NCI-H524 treated with DMSO at 0.1 percent for 48 hours (cell line): ENCODE measurements around the gene NRBF2.
"Not testable (repeated sequence)": the region's sequence is repeated elsewhere in the genome, so short reads cannot be mapped to it uniquely, and the experiment has no call there.

Experiments used
- DNase-seq: peaks from one replicate; lab custom pipeline; 2025; lab: John Stamatoyannopoulos, UW

The NRBF2 gene

DNA sequence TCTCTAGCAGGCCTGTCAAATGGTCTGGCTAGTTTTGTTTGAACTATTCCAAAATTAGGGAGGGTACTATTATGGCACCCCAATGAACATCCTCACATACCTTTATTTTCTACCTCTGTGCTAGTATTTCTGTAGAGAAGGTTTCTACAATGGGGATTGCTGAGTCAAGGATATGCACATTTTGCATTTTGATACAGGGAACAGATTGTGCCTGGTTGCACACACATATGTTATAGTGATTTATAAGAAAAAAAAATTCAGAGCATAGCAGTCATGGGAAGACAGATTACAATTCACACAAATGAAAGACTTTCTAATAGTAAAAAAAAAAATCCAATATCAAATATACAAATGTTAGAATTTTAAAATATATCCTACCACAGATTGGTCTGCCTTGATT lies 14.1 kb upstream of the NRBF2 start:
- DNase-seq = no peak

DNA sequence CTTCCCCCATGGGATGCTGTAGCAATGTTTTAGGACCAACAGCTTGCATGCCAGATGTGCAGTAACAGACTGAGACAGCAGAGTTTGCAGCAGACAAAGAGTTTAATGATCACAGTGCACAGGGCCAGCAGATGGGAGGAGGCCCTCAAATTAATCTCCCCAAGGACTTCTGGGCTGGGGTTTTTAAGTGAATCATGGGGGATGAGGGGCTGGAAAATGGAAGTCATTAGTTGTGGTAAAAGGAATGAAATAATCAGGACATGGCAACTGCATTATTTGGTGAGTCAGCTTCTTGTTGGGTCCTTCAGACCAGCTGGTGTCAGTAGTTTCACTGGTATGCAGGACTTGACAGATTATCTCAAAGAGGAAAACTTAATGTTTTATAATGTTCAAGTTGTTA lies 12.6 kb upstream of the NRBF2 start:
- DNase-seq = peak; percentile 77

DNA sequence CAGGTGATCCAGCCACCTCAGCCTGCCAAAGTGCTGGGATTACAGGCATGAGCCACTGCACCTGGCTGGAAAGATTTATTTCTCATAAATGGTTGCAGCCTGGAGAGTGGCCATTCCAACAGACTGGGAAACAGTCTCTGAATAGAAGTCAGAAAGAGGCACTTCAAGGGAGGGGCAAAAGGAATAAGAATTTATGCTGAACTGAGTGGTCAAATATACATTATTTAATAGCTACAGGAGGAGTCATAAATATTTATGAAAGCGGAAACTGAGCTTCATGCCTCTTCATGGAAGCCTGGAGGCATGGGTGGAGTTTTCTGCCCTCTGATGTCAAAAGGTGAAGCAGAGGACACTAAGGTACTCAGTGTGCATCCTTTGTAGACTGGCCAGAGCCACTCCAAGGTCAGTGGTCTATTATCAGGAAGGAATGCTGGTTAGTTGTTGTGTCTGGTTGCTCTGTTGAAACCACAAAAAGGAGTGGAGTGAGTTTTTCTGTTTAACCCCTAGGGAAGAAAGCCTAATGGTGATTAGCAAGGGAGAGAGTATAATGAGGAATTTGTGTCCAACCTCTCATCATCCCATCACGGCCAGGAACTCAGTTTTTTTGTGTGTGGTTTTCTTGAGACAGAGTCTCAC lies 9.3 kb upstream of the NRBF2 start:
- no peak for DNase-seq

DNA sequence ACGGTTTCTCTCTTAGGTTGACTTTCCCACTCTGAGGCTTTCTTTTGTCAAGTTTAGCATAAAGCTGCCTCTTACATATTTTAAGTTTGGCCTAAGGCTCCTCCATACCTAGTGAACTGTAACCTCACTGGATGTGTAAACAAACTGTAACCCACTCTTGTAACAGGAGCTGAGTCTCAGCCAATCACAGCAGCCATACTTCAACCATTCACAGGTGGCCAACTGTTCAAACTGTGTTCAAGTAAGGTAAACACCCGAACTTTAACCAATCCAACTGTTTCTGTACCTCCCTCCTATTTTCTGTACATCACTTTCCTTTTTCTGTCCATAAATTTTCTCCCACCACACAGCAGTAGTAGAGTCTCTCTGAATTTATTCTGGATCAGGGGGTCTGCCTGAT lies 7.7 kb upstream of the NRBF2 start:
- no peak for DNase-seq

DNA sequence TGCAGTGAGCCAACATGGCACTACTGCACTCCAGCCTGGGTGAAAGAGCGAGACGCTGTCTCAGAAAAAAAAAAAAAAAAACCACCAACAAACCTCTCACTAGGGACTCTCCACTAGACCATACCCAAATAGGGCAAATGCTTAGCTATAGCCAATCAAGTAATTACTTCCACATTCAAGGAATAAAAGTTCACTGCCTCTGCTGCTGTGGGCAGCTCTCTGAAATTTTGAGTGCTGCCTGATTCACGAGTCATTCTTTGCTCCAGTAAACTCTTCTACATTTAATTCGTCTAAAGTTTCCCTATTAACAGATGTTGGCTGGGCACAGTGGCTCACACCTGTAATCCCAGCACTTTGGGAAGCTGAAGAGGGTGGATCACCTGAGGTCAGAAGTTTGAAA lies 4.7 kb upstream of the NRBF2 start:
- no peak for DNase-seq

DNA sequence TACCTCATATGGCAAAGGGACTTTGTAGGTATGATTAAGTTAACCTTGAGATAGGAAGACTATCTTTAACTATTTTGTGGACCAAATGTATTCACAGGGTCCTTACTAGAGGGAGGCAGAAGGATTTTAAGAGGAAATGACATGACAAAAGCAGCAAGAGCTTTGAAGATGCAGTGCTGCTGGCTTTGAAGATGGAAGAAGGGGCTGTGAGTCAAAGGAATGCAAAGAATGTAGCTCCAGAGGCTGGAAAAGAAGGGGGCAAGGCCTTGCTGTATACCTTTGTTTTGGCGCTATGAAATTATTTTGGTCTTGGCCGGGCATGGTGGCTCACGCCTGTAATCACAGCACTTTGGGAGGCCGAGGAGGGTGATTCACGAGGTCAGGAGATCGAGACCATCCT lies 3.2 kb upstream of the NRBF2 start:
- no peak for DNase-seq

DNA sequence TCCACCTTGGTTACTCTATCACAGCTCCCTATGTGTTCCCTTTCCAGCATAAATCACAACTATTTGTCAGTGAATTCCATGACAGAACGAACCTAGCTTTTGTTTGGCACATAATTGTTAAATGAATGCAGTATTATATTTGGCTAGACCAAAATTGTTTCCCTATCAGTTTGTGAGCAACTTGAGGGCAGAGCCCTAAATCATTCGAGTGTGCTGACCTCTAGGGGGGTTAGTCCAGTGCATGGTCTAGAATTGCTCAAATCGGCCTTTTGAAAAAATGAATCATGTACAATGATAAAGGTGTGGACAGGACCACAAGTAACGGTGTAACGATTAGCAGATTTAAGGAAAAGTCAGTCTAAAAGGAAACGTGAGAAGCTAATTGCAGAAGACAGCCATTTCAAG lies 475 bp upstream of the NRBF2 start:
- DNase-seq = no peak

DNA sequence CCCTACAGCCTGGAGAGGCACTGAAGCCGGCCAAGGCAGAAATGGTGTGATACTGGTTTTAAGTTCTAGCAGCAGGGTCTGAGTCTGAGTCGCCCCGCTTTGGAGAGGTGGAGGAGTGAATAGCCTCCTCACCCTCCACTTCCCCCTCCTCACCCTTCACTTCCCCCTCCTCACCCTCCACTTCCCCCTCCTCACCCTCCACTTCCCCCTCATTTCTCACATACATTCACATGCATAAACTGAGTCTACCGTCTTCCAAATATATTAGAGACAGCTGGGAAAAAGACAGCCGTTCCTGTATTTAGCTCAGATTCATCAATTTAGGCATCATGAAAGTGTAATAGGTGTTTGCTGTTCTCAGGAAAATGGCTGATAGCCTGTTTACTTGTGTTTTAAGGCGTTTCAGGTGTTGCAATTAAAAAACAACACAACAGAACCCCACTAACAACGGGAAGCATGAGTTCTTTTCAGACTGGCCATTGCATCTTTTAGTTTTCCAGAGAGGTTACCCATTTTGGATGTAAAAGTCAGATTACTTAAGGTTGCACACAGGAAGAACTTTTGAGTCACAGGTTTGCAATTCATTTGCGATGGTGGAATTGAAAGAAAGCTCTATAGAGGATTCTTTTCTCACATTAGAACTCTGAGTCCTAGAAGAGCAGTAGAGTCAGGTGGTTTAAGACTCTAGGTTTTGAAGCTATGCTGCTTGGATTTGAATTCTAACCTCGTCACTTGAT lies 861 bp downstream of the NRBF2 start:
- no peak for DNase-seq

DNA sequence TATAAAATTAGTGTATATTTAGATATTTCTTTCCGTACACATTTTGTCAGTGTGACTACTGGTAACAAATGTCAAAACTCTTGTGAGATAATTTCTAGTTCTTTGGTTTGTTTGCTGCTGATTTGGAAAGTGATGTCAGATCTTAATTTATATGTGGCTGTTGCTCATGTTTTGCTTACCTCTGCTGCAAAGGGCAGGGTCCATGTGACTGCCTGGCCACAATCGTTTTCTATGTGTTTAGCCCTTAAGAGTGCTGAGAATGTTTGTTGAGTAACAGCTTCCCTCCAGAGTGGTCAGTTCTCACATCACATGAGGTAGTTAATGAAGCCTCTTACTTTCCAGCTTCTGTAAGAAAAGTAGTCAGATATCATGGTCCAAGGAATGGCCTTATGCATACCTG lies 4.2 kb downstream of the NRBF2 start:
- no peak for DNase-seq

DNA sequence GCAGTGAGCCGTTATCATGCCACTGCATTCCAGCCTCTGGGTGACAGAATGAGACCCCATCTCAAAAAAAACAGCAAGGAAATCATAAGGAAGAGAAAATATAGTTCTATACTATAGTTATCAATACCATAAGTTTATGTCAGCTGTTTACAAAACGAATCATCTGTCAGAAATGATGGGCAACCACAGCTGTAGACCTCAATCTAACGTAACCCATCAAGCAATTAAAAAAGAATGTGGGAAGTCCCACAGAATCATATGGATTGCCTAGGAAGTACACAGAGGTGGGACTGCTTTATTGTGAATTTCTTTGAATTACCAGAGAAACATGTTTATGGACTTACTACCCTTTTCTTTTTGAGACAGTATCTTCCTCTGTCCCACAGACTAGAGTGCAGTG lies 6.9 kb downstream of the NRBF2 start:
- DNase-seq = no peak

DNA sequence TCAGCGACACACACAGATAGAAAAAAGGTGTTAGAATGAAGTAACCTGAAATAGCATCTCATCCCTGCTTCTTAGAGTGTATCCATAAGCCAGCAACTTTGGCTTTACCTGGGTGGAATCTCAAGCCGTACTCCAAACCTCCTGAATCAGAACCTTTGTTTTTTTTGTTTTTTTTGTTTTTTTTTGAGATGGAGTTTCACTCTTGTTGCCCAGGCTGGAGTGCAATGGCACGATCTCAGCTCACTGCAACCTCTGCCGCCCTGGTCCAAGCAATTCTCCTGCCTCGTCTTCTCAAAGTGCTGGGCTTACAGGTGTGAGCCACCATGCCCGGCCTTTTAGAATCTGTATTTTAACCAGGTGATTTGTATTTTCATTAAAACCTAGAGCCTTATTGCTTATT lies 9.0 kb downstream of the NRBF2 start:
- no peak for DNase-seq

DNA sequence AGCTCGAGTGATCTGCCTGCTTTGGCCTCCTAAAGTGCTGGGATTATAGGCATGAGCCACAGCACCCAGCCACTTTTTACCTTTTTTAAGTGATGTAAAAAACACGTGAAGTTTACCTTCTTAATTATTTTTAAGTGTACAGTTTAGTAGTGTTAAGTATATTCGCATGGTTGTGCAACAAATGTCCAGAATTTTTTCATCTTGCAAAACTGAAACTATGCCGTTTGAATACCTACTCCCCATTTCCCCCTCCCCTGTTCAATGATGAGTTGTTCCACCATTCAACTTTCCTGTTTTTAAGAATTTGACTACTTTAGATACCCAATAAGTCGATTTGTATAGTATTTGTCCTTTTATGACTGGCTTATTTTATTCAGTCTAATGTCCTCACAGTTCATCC lies 10.9 kb downstream of the NRBF2 start:
- no peak for DNase-seq

DNA sequence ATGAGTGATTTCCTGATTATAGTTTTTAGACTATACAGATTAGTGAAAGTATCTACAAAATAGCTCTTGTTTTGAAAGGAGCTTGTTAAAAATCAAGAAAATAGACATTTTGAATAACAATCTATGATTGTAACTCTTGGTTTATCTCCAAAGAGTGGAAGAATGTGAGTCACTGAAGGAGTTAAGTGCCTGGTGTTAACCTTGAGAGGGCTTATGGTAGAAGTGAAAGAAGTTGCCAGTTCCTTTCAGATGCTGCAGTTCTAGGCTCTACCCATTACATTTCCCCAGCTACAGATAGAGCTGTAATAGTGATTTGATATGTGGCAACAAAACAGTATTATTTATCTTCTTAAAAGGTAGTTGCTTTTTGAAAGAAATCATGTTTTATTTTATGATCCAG lies 12.7 kb downstream of the NRBF2 start:
- DNase-seq = no peak

DNA sequence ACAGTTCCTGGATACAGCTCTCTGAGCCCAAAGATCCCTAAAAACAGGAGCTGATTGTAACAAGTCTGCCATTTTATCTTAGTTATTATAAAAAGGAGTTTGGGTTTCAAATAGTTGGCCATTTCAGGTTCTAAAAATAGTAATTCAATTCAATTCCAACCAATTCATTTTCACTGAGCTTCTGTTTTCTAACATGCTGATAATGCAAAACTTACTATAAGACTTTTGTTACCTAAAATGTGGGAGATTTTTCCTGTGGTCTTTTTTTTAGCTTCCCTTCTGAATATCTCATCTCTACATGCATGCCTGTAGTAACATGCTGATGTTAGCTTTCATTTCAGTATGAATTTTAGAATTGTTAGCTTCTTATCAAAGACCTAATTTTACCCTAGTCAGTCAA lies 13.4 kb downstream of the NRBF2 start:
- DNase-seq = no peak

DNA sequence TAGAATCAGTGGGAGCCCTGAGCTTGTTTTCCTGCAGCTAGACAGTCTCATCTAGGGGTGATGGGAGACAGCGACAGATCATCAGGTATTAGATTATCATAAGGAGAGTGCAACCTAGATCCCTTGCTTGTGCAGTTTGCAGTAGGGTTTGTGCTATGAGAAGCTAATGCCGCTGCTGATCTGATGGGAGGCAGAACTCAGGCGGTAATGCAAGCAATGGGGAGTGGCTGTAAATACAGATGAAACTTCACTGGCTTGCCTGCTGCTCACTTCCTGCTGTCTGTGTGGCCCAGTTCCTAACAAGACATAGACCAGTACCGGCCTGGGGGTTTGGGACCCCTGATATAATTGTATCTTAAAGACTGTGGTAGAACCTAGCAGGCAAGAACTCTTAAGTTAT lies 17.6 kb downstream of the NRBF2 start:
- no peak for DNase-seq

DNA sequence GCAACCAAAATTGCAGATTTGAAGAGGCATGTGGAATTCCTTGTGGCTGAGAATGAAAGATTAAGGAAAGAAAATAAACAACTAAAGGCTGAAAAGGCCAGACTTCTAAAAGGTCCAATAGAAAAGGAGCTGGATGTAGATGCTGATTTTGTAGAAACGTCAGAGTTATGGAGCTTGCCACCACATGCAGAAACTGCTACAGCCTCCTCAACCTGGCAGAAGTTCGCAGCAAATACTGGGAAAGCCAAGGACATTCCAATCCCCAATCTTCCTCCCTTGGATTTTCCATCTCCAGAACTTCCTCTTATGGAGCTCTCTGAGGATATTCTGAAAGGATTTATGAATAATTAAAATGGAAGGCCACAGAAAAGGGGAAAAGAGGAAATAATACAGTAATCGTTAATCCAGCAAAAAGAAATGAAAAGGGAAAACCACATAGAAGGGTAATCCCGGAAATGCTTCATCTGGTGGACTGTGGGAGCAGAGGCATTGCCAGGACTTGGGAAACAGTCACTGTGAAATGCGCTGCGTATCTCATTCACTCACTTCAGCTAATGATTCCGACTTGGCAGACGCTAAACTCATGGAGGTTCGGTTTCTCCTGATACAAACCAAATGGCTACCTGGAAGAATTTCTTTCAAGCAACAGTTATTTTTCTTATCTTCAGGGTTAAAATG lies 20.9 kb downstream of the NRBF2 start:
- DNase-seq = not testable (repeated sequence)

DNA sequence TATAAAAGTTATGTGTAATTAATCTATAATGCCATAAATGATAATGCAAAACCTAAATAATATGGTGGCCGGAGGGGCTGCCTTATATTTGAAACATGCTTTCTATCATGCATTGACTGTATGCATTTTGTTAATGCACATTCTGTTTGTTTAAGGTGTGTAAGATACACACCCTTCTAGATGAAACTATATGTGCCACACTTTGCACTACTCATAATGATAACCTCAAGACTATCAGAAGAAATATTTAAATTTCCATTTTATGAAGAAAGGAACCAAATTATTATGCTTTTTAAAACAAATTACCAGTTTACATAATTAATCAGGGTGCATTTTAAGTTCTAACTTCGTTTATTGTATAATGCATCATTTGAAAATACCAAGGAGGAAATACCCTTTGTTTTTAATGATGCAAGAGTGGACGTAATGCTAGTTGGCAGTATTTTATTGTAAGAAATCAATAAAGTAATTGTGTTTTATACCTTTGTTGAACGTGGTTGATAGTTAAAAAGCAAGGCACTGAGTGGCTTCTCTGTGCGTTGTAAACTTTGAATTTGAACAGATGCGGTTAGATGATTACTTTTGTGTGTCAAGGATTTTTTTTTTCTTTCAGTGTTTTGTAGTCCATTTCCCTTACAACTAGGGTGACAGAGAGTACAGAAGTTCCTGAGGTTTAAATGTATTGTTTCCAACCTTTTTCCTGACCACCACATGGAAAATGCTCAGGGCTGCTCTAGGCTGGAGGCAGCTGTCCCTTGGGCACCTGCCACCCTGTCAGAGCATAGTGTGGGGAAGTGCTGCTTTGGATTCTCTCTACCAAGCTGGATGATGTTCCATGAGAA lies 21.6 kb downstream of the NRBF2 start:
- no peak for DNase-seq

DNA sequence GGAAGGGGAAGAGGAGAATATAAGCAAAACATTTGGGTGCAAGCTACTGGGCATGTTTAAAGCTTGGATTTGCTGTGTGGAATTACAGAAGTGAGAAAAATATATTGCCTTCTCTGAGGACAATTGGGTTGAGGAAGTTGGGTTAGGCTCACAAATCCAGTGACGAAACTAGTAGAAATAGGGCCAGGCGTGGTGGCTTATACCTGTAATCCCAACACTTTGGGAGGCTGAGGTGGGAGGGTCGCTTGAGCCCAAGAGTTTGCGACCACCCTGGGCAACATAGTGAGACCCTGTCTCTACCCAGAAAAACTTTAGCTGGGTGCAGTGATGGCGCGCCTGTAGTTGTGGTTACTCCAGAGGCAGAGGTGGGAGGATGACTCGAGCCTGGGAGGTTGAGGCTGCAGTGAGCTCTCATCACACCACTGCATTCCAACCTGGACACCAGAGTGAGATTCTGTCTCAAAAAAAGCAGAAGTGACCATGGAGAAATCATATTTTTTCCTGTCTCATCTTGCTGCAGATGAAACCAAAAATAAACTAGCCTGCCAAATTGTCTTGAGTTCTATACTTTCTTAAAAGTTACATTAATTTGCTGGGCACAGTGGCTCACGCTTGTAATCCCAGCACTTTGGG lies 22.4 kb downstream of the NRBF2 start:
- no peak for DNase-seq

DNA sequence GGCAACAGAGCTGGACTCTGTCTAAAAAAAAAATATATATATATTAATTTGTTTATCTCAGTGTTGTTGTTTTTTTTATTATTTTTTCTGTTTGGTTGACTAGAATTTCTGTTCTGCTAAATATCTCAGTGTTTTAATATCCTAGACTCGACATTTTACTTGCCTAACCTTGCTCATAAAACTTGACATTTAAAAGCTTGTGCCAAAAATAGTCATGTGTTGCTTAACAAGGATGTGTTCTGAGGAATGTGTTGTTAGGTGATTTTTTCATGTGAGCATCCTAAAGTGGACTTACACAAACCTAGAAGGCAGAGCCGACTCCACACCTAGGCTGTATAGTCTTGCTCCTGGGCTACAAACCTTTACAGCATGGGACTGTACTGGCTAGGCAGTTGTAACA lies 23.1 kb downstream of the NRBF2 start:
- DNase-seq = no peak

DNA sequence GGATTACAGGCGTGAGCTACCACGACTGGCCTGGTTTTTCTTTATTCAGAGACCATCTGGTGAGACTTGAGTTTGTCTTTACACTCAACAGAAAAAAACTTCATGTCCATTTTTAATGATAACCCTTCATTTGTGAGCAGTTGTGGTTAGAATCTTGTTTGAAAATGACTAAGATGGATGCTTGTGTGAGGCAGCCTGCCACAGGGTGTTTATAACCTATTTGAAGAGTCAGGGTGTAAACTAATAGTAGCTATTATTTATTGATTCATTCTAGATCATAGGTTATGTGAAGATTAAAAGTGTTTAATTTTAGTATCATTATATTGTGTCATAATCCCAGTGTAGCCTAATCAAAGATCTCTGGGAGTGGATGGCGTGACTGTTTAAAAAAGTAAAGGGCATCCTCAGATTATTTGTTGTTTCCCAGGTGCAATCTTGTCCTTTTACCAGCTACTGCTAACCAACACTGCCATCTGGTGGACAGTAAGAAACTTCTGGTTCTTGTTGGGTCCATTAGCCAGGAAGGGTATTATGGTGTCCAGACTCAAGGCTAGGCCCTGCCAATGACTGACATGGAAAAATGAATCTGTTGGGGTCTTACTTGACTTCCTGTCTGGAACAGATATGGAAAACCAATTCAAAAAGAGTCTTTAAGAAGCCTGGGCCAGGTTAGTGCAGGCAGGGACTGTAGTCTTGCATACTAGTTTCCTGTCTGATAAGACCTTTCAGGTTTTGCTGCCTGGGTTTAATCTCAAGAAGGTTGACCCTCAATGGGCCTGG lies 24.9 kb downstream of the NRBF2 start:
- no peak for DNase-seq

DNA sequence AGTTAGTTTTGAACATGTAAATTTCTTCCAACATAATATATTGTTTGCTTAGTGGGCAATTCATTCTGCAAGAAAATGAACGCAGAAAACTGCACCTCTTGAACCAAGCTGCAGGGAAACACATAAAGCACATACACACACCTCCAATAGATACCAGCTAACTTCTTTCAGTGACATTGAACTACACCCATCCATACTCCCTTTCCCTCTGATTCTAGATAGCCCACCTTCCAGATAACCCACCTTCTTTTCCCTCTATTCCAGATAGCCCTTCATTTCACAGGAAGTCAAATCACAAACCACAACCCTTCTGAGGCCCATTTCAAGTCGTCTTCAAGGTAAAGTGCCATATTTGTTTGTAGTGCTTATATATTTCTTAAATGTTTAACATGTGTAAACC lies 28.5 kb downstream of the NRBF2 start:
- DNase-seq = no peak
